Stimulated activated CD8-positive, alpha-beta memory T cell treated with anti-CD3 and anti-CD28 coated beads, Interleukin-15, amount 100 ng/mL, for 4 hours (primary cell): Measurements from ENCODE around the gene B3GAT3.
A peak's percentile ranks its signal among the peaks of the same experiment; 100 is the strongest.
"Not testable (repeated sequence)": the region's sequence is repeated elsewhere in the genome, so short reads cannot be mapped to it uniquely, and the experiment has no call there.

Source experiments
- DNase-seq, 2 donors: peaks; one replicate each; pipeline ENCODE4 v3.0.0-alpha.2; 2020; ENCODE audit warnings: low read depth in 2 of 2

B3GAT3 gene

GRCh38 chr11:62645946-62646824, 24.4 kb upstream of the B3GAT3 start, which contains the start of gene GANAB:
Gene GANAB, minus strand, starts transcription at chr11:62646613. Its CDS starts 14 bp downstream, at chr11:62646599.
- peak; percentile 97 to 99 for DNase-seq

- no peak for DNase-seq
Observed at GRCh38 chr11:62645671-62645945, 23.8 kb upstream of the B3GAT3 start.

- no peak for DNase-seq
Observed at GRCh38 chr11:62644220-62644619, 22.4 kb upstream of the B3GAT3 start.

GRCh38 chr11:62632492-62632891, 10.7 kb upstream of the B3GAT3 start:
- no peak for DNase-seq

GRCh38 chr11:62627713-62628112, 5.9 kb upstream of the B3GAT3 start:
- DNase-seq, result no peak

GRCh38 chr11:62622476-62623089, 797 bp upstream of the B3GAT3 start:
- DNase-seq, result no peak

GRCh38 chr11:62621027-62621566, 689 bp downstream of the B3GAT3 start:
- DNase-seq, result no peak

GRCh38 chr11:62616957-62617356, 4.8 kb downstream of the B3GAT3 start:
- not testable (repeated sequence) for DNase-seq

- DNase-seq, result no peak
Observed at GRCh38 chr11:62615521-62615920, 6.3 kb downstream of the B3GAT3 start.

GRCh38 chr11:62614275-62614674, 7.5 kb downstream of the B3GAT3 start:
- no peak for DNase-seq

GRCh38 chr11:62613291-62613778, 8.5 kb downstream of the B3GAT3 start:
- DNase-seq, result no peak

- peak; percentile 78 to 79 for DNase-seq
Observed at GRCh38 chr11:62612366-62613290, 9.2 kb downstream of the B3GAT3 start, which contains the start of the genes EML3 and ROM1. Gene EML3, minus strand, starts transcription at chr11:62612775. Its CDS starts 318 bp downstream, at chr11:62612457. Gene ROM1, plus strand, starts transcription at chr11:62613257. Its CDS starts 25 bp downstream, at chr11:62613282.

GRCh38 chr11:62611705-62612365, 10.0 kb downstream of the B3GAT3 start:
- no peak for DNase-seq

- no peak for DNase-seq
Observed at GRCh38 chr11:62610814-62611704, 10.7 kb downstream of the B3GAT3 start.

GRCh38 chr11:62610403-62610802, 11.4 kb downstream of the B3GAT3 start:
- no peak for DNase-seq

- no peak for DNase-seq
Observed at GRCh38 chr11:62608776-62609175, 13.0 kb downstream of the B3GAT3 start.

GRCh38 chr11:62607714-62608113, 14.1 kb downstream of the B3GAT3 start:
- no peak for DNase-seq

- no peak for DNase-seq
Observed at GRCh38 chr11:62605902-62606301, 15.9 kb downstream of the B3GAT3 start.

- DNase-seq, result no peak
Observed at GRCh38 chr11:62605467-62605866, 16.3 kb downstream of the B3GAT3 start.
